GM19099 (cell line): ENCODE measurements around the gene LRMDA.

ENCODE experiments used
- POLR2A ChIP-seq: IDR thresholded peaks from 3 replicates; pipeline ENCODE4 v1.6.1; 2011; ENCODE audit warnings: low read depth; ENCODE audit not compliant: insufficient read length; ENCODE audit errors: extremely low read depth

Gene LRMDA

DNA sequence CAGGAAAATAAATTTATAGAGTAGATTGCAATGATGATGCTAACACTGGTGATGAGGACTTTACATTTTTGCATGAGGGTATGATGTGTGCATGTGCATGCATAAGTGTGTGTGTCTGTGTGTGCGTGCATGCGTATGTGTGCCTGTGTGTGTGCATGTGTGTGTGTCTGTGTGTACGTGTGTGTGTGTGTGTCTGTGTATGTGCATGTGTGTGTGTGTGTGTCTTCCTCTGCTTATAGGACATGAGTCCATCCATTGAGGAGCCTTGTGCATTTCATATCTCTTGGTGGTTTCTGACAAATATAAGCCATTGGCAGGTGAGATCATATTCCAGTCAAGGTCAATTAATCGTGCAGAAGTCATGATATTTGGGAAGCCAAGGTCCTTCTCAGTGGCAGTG is 277.8 kb downstream of the LRMDA start:
- TF ChIP-seq POLR2A = no peak

DNA sequence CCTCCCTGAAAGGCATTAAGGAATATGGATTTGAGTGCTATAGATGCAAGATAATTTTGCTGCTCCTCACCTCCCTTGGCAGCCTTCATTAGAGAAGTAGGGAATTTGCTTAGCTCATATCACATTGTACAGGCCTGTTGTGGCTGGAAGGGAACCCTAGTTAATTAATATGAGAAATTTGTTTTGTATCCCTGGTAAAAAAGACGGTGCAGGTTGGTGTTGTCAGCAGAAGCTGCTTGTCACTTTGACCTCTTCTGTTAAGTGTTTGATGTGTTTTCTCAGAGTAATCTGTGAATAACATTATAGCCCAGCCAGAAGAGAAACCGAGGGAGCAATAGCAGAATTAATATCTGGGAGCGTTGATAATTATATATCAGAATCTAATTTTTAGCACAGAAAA is 278.4 kb downstream of the LRMDA start:
- TF ChIP-seq POLR2A = no peak

DNA sequence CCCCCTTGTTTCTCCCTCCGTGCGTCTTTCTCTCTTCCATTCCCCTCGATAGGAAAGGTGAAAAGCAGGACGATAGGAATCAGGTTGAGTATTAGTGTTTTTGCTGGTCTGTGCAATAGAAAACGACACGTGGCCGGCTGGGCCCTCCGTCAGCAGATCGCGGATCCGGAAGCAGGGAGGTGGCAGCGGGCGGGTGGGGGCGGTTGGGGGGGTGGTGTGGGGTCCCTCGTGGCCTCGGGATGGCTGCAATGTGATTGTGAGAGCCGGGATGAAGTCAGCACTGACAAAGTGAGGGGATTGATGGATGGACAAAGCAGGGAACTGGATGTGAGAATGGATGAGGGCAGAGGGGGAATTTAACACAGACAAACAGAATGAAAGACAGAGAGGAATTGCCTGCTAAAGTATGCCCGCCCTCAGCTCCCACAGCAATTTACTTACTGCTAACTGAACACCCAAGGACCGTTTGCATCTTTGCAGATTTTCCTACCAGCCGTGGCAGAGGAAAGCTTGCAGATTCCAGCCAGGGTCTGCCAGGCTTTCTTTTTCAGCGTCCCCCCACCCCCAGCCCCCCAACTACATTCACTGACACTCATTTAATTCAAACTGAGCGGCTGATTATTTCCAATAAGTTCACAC is 280.9 kb downstream of the LRMDA start:
- TF ChIP-seq POLR2A = no peak

DNA sequence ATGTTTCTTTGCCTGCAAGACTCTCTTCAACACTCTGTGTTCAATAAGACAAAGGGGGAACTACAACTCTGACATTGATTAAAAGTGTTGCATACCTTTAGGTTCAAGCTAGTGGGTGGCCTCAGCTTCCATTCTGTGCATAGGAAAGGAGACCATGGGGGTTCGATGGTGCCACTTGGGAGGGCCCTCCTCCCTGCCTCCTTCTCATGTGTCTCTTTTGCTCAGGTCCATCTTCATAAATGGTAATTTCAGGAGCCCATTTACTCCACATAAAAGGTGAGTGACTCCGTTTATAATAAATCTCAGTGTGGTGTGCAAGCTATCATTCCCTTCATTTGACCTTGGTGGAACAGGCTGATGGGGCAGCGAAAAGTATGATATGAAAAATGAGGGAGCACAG is 285.1 kb downstream of the LRMDA start:
- no peak for TF ChIP-seq POLR2A

DNA sequence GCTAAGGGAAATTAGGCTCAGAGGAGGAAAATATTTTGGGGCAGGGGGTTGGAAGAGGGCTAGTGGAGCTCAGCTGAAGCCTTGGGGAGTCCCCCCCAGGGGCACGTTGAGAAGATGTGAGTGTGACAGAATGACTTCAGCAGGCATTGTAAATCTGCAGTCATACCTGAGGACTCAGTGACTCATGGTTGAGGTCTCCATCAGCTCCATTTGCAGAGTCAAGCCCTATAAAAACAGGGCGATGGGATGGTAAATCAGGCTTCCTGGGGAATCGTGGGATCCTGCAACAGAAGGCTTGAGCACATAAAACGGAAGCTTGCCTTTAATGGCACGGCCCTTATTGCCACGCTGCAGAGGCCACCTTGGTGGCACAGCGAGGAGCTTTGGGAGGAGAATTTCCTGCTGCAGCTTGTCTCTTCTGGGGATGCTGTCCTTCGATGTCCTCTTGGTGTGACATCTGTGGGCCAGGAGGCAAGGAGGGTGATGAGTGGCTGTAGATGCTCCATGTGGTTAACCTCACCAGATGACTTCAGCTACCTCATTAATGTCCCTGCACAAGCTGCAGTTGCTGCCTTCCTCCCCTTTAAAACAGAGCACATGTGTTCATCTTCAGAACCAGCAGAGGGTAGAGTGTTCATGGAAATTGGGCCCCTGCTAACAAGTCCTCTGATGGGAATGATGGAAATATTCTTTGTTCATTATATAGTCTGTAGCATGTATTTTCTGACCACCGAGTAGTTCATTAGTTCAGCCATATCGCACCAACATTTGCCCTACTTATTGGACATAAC is 285.9 kb downstream of the LRMDA start:
- no peak for TF ChIP-seq POLR2A

DNA sequence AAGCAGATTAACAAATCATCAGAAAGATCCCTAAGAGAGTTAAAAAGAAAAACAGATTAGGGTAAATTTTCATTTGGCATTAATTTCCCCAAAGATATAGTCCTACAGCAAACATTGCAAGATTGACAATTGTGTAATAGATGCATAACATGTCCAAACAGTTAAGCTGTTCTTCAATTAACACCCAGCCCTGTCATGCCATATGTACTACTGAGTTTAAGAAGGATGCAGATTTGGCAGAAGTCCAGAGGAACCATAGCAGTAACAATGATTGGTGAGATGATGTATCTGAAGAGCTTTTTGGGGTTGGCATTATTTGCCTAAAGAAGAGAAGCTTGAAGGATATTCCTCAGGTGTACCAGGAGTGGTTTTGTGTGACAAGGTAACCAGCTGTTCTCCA is 287.6 kb downstream of the LRMDA start:
- TF ChIP-seq POLR2A = no peak

DNA sequence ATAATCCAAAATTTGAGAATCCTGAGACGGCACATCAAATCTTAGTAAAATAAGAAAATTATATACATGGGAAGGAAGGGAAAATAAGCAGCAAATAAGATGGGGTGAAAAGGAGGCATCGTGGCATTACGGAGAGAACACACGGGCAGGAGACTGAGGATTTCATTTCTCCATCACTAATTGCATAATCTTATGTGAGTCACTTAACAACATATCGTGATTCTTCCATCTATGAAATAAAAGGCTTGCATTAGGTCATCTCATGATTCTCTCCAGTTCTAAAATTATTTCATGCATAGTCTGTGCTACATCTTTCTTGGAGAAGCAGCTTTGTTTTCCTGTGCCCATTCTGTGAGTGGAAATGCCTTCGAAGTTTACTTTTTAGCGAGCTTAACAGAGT is 288.7 kb downstream of the LRMDA start:
- no peak for TF ChIP-seq POLR2A

DNA sequence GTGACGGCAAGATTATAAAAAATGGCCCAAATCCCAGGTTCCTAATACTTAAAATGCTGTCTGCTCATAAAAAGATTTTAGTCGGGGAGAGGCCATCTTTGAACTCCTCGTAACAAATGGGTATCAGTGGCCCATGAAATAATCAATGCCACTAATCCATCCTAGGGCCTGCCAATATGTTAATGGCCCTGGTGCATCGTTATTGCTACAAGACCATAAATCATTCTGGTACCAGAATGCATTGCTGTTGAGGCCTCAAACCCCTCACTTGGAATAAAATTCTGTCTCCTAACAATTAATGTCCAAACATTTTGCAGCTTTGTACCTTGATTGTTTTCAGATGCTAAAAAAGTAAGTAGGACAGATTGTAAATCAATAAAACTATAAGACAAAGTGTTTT is 290.6 kb downstream of the LRMDA start:
- TF ChIP-seq POLR2A = no peak

DNA sequence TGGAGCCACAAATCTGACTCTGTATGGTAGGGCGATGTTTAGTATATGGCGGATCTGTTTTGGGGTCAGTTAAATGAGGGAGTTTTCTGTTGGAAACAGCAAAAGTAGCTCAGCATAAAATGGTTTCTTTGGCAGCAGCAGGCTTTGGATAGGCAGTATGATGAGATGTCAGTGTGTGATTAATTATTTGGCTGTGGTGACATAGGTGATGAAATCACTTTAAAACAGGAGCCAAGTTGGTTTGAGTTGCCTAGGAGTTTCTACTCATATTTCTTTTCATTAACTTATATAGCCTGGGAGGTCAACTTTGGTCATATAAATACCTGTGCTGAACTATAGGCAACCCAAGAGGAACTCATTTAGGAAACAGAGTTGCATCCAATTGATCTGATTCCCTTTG is 291.2 kb downstream of the LRMDA start:
- TF ChIP-seq POLR2A = no peak

DNA sequence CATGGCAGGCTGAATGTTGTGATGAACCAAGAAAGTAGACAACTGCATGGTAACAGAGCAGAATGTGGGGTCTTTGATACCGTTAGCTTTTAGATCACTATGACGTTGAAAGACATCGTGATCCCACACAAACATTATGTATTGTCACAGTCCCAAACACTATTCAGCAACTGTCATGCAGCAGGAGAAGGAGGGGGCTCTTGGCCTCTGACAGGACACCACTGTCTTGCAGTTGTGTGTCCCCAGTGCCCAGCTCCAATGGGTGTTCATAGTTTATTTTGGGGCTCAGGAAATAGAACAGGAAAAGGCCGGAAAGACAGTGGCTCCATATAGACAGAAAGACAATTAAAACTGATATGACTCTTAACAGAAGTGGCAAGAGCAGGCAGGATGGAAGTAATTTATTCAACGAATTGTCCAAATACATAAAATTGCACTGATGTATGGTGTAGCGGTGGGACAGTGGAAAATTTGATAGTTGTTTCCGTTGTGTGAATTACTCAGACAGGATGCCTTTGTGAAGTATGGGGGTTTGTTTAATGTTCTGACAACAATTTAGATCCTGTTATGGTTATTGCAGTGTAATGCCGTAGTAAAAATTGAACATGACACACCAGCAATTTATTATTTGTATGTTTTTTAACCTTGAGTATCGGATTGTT is 292.0 kb downstream of the LRMDA start:
- no peak for TF ChIP-seq POLR2A

DNA sequence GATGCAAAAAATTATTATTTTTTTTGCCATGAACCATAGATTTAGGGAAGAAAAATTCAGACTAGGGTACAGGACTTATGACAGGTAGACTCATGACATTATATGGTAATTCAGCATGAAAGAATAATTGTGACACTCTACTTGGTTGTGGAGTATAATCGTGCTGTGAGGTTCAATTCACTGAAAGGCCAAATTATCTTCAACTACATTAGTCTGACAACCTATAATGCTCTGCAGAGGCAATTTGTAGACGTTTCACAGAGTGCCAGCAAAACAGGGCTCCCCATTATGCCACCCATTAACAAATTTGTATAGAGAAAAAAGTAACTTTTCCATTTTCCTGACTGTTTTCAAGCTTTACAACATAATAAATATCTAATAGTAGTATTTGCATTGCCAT is 292.6 kb downstream of the LRMDA start:
- no peak for TF ChIP-seq POLR2A

DNA sequence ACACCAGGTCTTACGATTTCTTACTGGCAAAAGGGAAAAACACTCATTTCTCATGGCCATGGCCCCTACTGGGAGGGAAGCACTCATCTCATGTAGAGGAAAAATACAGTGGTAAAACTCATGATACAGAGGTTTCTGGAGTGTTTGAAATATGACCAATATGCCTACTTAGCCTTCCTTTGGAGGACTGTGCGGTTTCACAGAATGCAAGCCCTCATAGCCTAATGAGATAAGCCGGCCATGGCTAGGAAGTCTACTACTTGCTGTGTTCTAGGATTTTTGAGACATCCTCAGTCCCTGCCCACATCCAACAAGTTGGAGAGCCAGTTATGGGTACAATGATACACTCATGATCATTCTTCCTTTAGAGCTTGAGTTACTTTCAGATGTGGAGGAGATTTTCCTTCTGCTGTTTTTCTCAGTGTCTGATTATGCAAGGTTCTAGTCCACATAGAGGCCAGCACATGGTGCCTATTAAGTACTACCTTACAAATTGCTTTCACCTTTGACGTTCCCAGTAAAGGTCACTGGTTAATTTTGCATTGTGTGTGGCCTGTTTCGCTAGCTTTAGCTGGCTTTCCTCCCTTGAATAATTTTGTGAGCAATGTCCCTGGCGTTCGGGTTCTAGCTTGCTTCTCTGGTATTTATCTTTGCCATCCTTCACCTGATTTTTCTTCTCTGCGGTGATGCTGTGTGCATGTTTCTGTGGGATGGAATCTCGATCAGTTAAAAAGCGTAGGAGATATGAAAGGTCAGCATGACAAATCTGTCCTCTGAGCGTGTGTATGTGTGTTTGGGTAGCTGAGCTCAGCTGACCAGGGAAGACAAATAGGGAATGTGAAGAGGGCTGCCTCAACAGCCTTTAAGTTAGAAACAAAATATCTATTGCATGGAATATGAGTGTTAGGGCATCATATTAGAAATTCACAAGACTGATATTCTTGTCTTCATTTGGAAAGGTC is 295.4 kb downstream of the LRMDA start:
- TF ChIP-seq POLR2A = no peak

DNA sequence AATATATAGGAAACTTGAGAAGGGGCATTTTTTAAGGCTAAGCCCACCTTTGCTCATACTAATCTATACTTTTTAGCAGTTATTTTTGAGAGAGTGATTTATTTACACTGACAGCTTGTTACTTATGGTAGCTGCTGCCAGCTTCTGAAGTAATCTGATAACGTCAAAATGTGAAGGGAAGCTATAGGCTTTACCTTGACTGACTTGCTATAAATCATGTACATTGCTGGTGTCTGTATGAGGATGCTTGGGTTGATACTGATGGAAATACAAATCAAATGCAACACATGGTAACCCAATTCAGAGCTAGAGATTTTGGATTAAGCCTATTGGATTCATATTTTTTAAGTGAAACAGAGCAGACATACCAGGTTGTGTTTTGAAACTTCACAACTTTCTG is 299.4 kb downstream of the LRMDA start:
- no peak for TF ChIP-seq POLR2A

DNA sequence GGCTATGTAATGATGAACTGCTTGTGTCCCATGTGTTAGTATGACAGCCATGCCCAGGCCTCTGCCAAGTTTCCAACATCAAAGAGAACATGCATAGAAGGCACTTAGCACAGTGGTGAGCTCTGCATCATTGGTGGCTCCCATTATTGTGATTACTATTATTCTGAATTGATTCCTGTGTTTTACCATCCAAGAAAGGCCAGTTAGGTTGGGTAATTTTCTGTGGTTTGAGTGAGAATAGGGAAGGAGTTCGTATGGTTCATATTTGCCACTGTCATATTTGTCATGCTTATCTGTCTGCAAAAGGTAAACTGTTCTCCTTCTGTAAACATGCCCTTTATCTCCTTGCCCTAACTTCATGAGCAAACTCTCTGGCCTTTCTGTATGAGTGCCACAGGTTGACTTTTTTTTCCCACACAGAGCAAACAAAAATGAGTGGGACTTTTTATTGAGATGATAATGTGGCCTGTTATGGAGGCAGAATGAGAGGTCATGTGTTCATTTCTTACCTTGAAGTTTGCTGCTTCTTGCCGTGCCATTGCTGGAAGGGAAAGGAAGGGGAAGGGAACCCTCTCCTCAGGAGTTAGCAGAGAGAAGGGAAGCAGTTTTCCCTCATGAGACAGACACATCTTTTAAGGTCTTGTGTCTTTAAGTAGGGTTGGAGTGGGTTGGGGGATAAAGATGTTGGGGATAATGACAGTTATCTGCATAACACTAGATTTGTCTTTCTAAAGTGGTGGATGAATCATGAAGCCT is 301.9 kb downstream of the LRMDA start:
- no peak for TF ChIP-seq POLR2A
